ENCODE results near the gene NCBP1.
"Not testable (repeated sequence)": the region's sequence is repeated elsewhere in the genome, so short reads cannot be mapped to it uniquely, and the experiment has no call there.

- TF ChIP-seq CTCF (IDR thresholded peaks at IDR 0.05; ENCODE audit: insufficient read depth, low read length); GABPA (IDR thresholded peaks at IDR 0.05; ENCODE audit: low read depth); POLR2AphosphoS5 (IDR thresholded peaks at IDR 0.05; ENCODE audit: low read depth); REST (IDR thresholded peaks at IDR 0.05; ENCODE audit: insufficient replicate concordance, low read depth): not testable (repeated sequence)
Observed at GRCh38 chr9:97699824-97700223, 66.2 kb downstream of the NCBP1 start.
